Measurements from ENCODE around the gene GSK3A.

The GSK3A gene

DNA sequence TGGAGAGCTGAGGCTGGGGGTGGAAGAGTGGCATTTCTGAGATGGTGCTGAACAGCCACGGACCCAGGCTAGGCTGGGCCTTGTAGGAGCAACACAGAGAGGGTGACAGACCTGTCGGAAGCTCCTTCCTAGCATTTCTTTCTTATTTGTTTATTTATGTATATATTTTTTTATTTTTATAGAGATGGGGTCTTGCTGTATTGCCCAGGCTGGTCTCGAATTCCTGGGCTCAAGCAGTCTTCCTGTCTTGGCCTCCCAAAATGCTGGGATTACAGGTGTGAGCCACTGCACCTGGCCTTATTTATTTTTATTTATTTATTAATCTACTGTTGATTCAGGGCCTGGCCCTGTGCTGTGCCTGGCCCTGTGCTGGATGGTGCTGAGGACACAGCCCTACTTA lies 33.1 kb upstream of the GSK3A start:
- DNase-seq (ENCODE audit: extremely low read depth, low read depth) = no peak
- TF ChIP-seq, protein P1, sequence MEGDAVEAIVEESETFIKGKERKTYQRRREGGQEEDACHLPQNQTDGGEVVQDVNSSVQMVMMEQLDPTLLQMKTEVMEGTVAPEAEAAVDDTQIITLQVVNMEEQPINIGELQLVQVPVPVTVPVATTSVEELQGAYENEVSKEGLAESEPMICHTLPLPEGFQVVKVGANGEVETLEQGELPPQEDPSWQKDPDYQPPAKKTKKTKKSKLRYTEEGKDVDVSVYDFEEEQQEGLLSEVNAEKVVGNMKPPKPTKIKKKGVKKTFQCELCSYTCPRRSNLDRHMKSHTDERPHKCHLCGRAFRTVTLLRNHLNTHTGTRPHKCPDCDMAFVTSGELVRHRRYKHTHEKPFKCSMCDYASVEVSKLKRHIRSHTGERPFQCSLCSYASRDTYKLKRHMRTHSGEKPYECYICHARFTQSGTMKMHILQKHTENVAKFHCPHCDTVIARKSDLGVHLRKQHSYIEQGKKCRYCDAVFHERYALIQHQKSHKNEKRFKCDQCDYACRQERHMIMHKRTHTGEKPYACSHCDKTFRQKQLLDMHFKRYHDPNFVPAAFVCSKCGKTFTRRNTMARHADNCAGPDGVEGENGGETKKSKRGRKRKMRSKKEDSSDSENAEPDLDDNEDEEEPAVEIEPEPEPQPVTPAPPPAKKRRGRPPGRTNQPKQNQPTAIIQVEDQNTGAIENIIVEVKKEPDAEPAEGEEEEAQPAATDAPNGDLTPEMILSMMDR (IDR thresholded peaks at IDR 0.05; ENCODE audit: low read depth, low read length) = no peak

DNA sequence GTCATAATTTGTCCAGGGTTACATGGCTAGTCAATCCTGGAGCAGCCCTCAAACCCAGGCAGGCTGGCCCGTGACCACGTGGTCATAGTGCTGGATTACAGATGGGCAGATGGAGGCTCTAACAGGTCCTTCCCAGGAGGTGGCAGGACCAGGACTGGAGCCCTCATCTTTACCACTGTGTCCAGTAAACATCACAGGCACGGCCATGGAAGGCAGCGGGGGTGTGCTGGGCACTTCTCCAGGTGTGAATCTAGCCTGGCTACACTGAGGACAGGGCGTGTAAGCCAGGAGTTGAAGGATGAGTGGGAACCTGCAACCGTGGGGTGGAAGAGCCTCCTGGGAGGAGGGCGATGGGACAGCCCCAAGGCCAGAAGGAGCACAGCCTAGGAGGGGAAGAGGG lies 32.7 kb upstream of the GSK3A start:
- TF ChIP-seq, protein P1 (IDR thresholded peaks at IDR 0.05; ENCODE audit: low read depth, low read length) = no peak
- no peak for DNase-seq (ENCODE audit: extremely low read depth, low read depth)

DNA sequence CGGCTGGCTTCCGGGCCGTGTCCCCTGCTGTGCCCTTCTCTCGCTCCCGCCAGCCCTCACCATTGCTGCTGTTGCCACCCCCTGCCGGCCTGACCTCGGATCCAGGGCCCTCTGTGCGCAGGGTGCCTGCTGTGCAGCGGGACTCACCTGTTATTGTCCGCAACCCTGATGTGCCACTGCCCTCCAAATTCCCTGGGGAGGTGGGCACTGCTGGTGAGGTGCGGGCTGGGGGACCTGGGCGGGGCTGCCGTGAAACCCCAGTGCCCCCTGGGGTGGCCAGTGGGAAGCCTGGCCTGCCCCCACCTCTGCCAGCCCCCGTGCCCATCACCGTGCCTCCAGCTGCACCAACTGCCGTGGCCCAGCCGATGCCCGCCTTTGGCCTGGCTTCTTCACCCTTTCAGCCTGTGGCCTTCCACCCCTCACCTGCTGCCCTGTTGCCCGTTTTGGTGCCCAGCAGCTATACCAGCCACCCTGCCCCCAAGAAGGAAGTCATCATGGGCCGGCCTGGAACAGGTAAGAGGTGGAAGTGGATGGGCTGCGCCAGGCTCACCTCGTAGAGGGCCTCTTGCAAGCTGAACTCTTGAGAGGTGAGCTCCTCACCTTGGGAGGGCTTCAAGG lies 31.8 kb upstream of the GSK3A start:
- TF ChIP-seq, protein P1 (IDR thresholded peaks at IDR 0.05; ENCODE audit: low read depth, low read length) = no peak
- no peak for DNase-seq (ENCODE audit: extremely low read depth, low read depth)

DNA sequence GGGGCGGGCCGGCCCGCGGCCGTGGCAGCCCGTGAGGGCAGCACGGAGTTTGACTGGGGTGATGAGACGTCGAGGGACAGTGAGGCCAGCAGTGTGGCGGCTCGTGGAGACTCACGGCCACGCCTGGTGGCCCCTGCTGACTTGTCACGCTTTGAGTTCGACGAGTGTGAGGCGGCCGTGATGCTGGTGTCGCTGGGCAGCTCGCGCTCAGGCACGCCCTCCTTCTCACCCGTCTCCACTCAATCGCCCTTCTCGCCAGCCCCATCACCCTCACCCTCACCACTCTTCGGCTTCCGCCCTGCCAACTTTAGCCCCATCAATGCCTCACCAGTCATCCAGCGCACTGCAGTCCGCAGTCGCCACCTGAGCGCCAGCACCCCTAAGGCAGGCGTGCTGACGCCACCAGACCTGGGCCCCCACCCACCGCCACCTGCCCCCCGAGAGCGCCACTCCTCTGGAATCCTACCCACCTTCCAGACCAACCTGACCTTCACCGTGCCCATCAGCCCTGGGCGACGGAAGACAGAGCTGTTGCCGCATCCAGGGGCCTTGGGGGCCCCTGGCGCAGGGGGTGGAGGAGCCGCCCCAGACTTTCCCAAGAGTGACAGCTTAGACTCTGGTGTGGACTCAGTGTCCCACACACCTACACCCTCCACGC lies 31.1 kb upstream of the GSK3A start:
- TF ChIP-seq, protein P1 (IDR thresholded peaks at IDR 0.05; ENCODE audit: low read depth, low read length) = no peak
- no peak for DNase-seq (ENCODE audit: extremely low read depth, low read depth)

DNA sequence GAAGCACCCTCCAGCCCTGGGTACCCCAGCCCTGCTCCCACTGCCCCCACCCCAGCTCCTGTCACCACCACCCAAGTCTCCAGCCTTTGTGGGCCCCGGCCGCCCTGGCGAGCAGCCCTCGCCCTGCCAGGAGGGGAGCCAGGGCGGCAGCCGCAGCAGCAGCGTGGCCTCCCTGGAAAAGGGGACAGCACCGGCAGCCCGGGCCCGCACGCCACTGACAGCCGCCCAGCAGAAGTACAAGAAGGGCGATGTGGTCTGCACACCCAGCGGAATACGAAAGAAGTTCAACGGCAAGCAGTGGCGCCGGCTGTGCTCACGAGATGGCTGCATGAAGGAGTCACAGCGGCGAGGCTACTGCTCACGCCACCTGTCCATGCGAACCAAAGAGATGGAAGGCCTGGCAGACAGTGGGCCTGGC lies 30.6 kb upstream of the GSK3A start:
- no peak for DNase-seq (ENCODE audit: extremely low read depth, low read depth)
- TF ChIP-seq, protein P1 (IDR thresholded peaks at IDR 0.05; ENCODE audit: low read depth, low read length) = no peak

DNA sequence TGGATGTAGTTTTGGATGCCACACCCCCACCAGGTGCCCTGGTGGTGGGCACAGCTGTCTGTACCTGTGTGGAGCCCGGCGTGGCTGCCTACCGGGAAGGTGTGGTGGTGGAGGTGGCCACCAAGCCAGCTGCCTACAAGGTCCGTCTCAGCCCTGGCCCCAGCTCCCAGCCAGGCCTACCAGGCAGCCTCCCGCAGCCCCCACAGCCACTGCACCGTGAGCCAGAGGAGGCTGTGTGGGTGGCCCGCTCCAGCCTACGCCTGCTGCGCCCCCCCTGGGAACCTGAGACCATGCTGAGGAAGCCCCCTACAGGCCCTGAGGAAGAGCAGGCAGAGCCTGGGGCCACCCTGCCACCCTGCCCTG lies 30.1 kb upstream of the GSK3A start:
- no peak for DNase-seq (ENCODE audit: extremely low read depth, low read depth)
- TF ChIP-seq, protein P1 (IDR thresholded peaks at IDR 0.05; ENCODE audit: low read depth, low read length) = no peak

DNA sequence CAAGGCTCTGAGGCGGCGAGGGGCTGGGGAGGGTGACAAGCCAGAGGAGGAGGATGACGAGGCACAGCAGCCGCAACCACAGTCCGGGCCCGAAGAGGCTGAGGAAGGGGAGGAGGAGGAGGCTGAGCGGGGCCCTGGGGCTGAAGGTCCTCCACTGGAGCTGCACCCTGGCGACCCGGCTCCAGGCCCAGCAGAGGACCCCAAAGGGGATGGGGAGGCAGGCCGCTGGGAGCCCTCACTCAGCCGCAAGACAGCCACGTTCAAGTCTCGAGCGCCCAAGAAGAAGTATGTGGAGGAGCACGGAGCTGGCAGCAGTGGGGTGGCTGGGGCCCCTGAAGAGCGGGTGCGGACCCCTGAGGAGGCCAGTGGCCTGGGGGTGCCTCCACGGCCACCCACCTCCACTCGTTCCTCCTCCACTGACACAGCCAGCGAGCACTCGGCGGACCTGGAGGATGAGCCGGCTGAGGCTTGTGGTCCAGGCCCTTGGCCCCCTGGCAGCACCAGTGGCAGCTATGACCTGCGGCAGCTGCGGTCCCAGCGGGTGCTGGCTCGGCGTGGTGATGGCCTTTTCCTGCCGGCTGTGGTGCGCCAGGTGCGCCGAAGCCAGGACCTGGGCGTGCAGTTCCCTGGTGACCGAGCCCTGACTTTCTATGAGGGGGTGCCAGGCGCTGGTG lies 29.6 kb upstream of the GSK3A start:
- TF ChIP-seq, protein P1 (IDR thresholded peaks at IDR 0.05; ENCODE audit: low read depth, low read length) = no peak
- no peak for DNase-seq (ENCODE audit: extremely low read depth, low read depth)

All from AG09319 (cell line).